Suprapubic skin (tissue), 4 donors: ENCODE measurements around the gene DYNLRB1. TPM values are rescaled to one million over a fixed set of nuclear protein-coding genes. Genes with fewer than 3 reads are reported as not detected.

Experiments used
- DNase-seq, 2 donors: peaks; one replicate each; pipeline ENCODE4 v3.0.0-alpha.2; 2019; ENCODE audit warnings: low spot score in 2 of 2
- H3K27ac ChIP-seq: fragments of 200-600 bp; sonication (generic); one replicate; pipeline ENCODE4 v1.5.1; 2019
- H3K27me3 ChIP-seq: fragments of 200-600 bp; sonication (generic); one replicate; pipeline ENCODE4 v1.5.1; 2019
- H3K36me3 ChIP-seq: fragments of 200-600 bp; sonication (generic); one replicate; pipeline ENCODE4 v1.5.1; 2019
- H3K4me1 ChIP-seq: fragments of 200-600 bp; sonication (generic); one replicate; pipeline ENCODE4 v1.5.1; 2019
- H3K4me3 ChIP-seq: fragments of 200-600 bp; sonication (generic); one replicate; pipeline ENCODE4 v1.5.1; 2019; ENCODE audit warnings: mild to moderate bottlenecking
- H3K9me3 ChIP-seq: fragments of 200-600 bp; sonication (generic); one replicate; pipeline ENCODE4 v1.5.1; 2019
- EP300 ChIP-seq: sonication (generic); formaldehyde crosslinking; IDR thresholded peaks from one replicate; pipeline ENCODE4 v1.6.1; 2017; ENCODE audit warnings: antibody characterized with exemption
- POLR2A ChIP-seq, 2 donors: fragments of 450-650 bp; IDR thresholded peaks; one replicate each; pipeline ENCODE4 v1.6.1; 2017; ENCODE audit warnings: antibody characterized with exemption in 2 of 2, mild to moderate bottlenecking in 2 of 2, moderate library complexity in 2 of 2
- POLR2AphosphoS5 ChIP-seq, 3 donors: sonication (generic); formaldehyde crosslinking; IDR thresholded peaks; one replicate each; pipeline ENCODE4 v1.6.1; 2017; ENCODE audit warnings: antibody characterized with exemption in 3 of 3
- WGBS: methylation state at CpG from one replicate; pipeline ENCODE4 v1.1.5; 2018; 5-methylcytosine and 5-hydroxymethylcytosine counted together
- total RNA-seq, 4 donors: library from RNA; depleted of rRNA; stranded (reverse); fragments of >200 nt; gene quantifications; one replicate each; pipeline ENCODE4 v1.1.0, GENCODE V29; 2016
- TF ChIP-seq, protein P1 (sequence below), 2 donors: fragments of 200-600 bp in 1 of 2; fragments of 450-650 bp in 1 of 2; sonication (generic) in 1 of 2; IDR thresholded peaks; one replicate each; pipeline ENCODE4 v1.5.1; 2016 to 2019; ENCODE audit warnings: antibody characterized with exemption in 2 of 2, mild to moderate bottlenecking in 1 of 2, moderate library complexity in 1 of 2

Gene DYNLRB1
- total RNA-seq, 4 donors from 2014 or later, result 143 to 270 (median 225) TPM

- WGBS, result 75% methylated on average over 6 of the region's 10 CpGs
- H3K27me3 ChIP-seq, result no peaks in the 10 kb centered on the region
Measured at GRCh38 chr20:34536798-34537394, 20.7 kb downstream of the DYNLRB1 start.

DNA sequence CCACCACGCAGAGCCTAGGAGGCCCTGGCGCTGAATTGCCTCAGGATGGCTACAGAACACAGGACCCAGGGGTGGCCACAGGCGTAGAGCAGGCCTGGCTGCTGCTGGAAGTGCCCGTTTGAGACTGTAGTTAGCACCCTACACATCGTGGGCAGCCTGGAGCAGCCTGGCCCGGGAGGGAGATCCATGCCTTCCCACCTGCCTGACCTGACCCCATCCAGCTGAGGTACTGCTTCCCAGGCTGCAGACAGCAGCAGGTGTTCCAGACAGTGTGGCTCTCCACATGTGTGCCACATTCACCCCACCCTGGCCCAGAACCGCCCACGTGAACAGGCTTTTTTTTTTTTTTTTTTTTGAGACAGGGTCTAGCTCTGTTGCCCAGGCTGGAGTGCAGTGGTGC lies 21.4 kb downstream of the DYNLRB1 start:
- TF ChIP-seq, protein P1, sequence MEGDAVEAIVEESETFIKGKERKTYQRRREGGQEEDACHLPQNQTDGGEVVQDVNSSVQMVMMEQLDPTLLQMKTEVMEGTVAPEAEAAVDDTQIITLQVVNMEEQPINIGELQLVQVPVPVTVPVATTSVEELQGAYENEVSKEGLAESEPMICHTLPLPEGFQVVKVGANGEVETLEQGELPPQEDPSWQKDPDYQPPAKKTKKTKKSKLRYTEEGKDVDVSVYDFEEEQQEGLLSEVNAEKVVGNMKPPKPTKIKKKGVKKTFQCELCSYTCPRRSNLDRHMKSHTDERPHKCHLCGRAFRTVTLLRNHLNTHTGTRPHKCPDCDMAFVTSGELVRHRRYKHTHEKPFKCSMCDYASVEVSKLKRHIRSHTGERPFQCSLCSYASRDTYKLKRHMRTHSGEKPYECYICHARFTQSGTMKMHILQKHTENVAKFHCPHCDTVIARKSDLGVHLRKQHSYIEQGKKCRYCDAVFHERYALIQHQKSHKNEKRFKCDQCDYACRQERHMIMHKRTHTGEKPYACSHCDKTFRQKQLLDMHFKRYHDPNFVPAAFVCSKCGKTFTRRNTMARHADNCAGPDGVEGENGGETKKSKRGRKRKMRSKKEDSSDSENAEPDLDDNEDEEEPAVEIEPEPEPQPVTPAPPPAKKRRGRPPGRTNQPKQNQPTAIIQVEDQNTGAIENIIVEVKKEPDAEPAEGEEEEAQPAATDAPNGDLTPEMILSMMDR (IDR thresholded peaks at IDR 0.05), result no peak
- TF ChIP-seq POLR2A (IDR thresholded peaks at IDR 0.05) (no peak), POLR2AphosphoS5 (IDR thresholded peaks at IDR 0.05) (no peak), EP300 (no peak)
- Histone ChIP-seq H3K4me3 (no peak overlapping the region), H3K36me3 (peaks cover 88% of the 10 kb centered on the region), H3K9me3 (no peaks in the 10 kb centered on the region), H3K27me3 (no peaks in the 10 kb centered on the region), H3K4me1 (no peaks in the 10 kb centered on the region), H3K27ac (no peak overlapping the region)
- no peak for DNase-seq
- 91% methylated on average over 7 of the region's 8 CpGs for WGBS

More at GRCh38 chr20:34536798-34537394, 20.7 kb downstream of the DYNLRB1 start:
- Histone ChIP-seq H3K27ac (no peak overlapping the region), H3K9me3 (no peaks in the 10 kb centered on the region), H3K4me3 (no peak overlapping the region), H3K4me1 (peaks cover 3% of the 10 kb centered on the region), H3K36me3 (peaks cover 90% of the 10 kb centered on the region)
- DNase-seq, result no peak
- TF ChIP-seq EP300 (no peak), POLR2AphosphoS5 (IDR thresholded peaks at IDR 0.05) (no peak), POLR2A (IDR thresholded peaks at IDR 0.05) (no peak)
- TF ChIP-seq, protein P1 (IDR thresholded peaks at IDR 0.05), result no peak

GRCh38 chr20:34538671-34539123 lies 22.5 kb downstream of the DYNLRB1 start:
- DNase-seq, result no peak
- 52% methylated on average over 5 of the region's 5 CpGs for WGBS
- no peaks in the 10 kb centered on the region for H3K27me3 ChIP-seq
- no peak overlapping the region for H3K27ac ChIP-seq
- peaks cover 79% of the 10 kb centered on the region for H3K36me3 ChIP-seq
- no peaks in the 10 kb centered on the region for H3K9me3 ChIP-seq
- no peaks in the 10 kb centered on the region for H3K4me1 ChIP-seq
- TF ChIP-seq POLR2A (IDR thresholded peaks at IDR 0.05), result no peak
- TF ChIP-seq, protein P1 (IDR thresholded peaks at IDR 0.05), result peak; percentile 53 to 77
- H3K4me3 ChIP-seq, result no peak overlapping the region

- DNase-seq, result no peak
- no peak for TF ChIP-seq EP300
- TF ChIP-seq POLR2A (IDR thresholded peaks at IDR 0.05), result no peak
- no peak for TF ChIP-seq POLR2AphosphoS5 (IDR thresholded peaks at IDR 0.05)
- TF ChIP-seq, protein P1 (IDR thresholded peaks at IDR 0.05), result no peak
- 92% methylated on average over 8 of the region's 8 CpGs for WGBS
- H3K4me1 ChIP-seq, result peaks cover 3% of the 10 kb centered on the region
- no peak overlapping the region for H3K27ac ChIP-seq
- H3K27me3 ChIP-seq, result no peaks in the 10 kb centered on the region
- H3K9me3 ChIP-seq, result no peaks in the 10 kb centered on the region
- H3K4me3 ChIP-seq, result no peak overlapping the region
- peaks cover 68% of the 10 kb centered on the region for H3K36me3 ChIP-seq
Measured at GRCh38 chr20:34539756-34540155, 23.5 kb downstream of the DYNLRB1 start.

DNA sequence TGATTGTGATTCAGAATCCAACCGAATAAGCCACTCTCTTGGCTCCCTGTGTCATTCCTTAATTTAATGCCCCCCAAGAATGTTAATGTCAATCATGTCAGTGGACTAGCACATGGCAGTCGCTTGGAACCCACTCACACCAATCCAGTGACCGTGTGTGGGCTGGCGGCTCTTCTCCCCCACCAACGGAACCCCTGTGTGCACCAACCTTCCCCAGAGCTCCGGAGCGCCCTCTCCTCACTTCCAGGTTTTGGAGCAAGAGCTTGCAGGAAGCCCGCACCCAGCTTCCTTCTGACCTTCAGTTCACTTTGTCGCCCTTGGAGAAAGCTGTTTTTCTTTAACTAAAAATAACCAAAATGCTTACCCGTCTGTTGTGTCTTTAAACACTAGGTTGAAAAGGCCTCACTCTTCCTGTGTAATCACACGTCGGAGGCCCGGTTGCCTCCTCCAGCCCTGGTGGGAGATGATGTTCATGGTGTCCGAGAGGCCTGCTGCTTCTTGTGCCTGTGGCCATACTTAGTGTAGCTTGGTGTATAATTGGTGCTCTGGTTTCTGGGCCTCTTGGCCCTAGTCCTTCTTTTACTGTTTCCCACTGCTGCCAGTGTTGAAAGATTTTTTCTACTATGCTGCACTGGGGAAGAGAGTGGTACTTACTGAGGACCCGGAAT lies 24.5 kb downstream of the DYNLRB1 start:
- H3K36me3 ChIP-seq, result peaks cover 59% of the 10 kb centered on the region
- H3K4me3 ChIP-seq, result no peak overlapping the region
- no peaks in the 10 kb centered on the region for H3K27me3 ChIP-seq
- TF ChIP-seq POLR2AphosphoS5 (IDR thresholded peaks at IDR 0.05), result no peak
- TF ChIP-seq EP300, result no peak
- TF ChIP-seq, protein P1 (IDR thresholded peaks at IDR 0.05), result no peak
- TF ChIP-seq POLR2A (IDR thresholded peaks at IDR 0.05), result no peak
- H3K4me1 ChIP-seq, result peaks cover 3% of the 10 kb centered on the region
- 79% methylated on average over 15 of the region's 15 CpGs for WGBS
- no peak overlapping the region for H3K27ac ChIP-seq
- no peaks in the 10 kb centered on the region for H3K9me3 ChIP-seq
- no peak for DNase-seq
